Measurements from ENCODE around the gene ADAM33.

DNA sequence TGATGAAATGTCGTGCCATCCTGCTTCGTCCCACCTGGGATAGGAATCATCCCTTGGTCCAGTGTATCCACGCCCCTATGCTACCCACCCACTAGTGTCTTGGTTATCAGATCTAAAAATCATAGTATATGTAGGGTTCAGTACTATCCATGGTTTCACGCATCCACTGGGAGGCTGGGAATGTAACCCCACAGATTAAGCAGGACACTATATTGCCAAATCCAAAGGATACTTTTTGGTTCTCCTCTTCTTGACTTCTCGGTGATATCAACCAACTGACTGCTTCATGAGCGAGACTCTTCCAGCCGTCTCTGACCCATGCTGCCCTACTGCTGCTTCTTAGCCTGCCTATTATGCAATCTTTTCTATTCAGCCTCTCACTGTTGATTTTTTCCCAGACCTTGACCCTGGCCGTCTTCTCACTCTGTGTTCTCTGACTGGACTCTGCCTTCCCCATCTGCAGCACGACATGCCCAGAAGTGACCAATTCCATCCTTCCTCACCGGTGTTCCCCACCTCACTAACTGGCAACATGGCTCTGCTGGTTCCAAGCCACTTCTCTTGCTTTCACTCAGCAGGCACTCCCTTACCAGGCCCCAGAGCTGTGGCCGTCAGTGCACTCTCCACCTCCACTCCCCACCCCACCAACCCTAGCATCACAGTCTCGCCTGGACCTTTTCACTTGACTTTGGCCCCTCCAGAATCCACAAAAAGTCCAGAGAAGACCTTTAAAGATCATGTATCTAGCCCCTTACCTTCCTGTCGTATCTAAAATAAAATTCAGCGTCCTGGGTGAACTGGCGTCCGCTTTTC is 53.1 kb downstream of the ADAM33 start:
- no peak for TF ChIP-seq SIN3A (IDR thresholded peaks at IDR 0.05; ENCODE audit: low read depth)
- TF ChIP-seq EZH2 (IDR thresholded peaks at IDR 0.05) = no peak
- TF ChIP-seq, protein P1, sequence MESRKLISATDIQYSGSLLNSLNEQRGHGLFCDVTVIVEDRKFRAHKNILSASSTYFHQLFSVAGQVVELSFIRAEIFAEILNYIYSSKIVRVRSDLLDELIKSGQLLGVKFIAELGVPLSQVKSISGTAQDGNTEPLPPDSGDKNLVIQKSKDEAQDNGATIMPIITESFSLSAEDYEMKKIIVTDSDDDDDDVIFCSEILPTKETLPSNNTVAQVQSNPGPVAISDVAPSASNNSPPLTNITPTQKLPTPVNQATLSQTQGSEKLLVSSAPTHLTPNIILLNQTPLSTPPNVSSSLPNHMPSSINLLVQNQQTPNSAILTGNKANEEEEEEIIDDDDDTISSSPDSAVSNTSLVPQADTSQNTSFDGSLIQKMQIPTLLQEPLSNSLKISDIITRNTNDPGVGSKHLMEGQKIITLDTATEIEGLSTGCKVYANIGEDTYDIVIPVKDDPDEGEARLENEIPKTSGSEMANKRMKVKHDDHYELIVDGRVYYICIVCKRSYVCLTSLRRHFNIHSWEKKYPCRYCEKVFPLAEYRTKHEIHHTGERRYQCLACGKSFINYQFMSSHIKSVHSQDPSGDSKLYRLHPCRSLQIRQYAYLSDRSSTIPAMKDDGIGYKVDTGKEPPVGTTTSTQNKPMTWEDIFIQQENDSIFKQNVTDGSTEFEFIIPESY (IDR thresholded peaks at IDR 0.05; ENCODE audit: extremely low read depth, insufficient replicate concordance, low read length) = no peak
- no peak for TF ChIP-seq YY1 (IDR thresholded peaks at IDR 0.05; ENCODE audit: extremely low read depth, insufficient replicate concordance, low read depth, low read length)
- no peak for TF ChIP-seq POLR2A (IDR thresholded peaks at IDR 0.05; ENCODE audit: borderline replicate concordance, extremely low read depth, insufficient read depth, insufficient read length)
- no peak for TF ChIP-seq CTCF (IDR thresholded peaks at IDR 0.05 in 2 of 3, conservative IDR thresholded peaks at IDR 0.05 in 1 of 3; ENCODE audit: borderline replicate concordance in 1 of 3, insufficient read depth in 1 of 3, low read depth in 2 of 3, low read length in 2 of 3)
- no peak for TF ChIP-seq EZH2phosphoT487 (IDR thresholded peaks at IDR 0.05; ENCODE audit: borderline replicate concordance)
- no peak for TF ChIP-seq ELF1 (IDR thresholded peaks at IDR 0.05; ENCODE audit: borderline replicate concordance, low read depth)
- no peak for TF ChIP-seq MAX (IDR thresholded peaks at IDR 0.05)
- no peak for TF ChIP-seq ZFX (IDR thresholded peaks at IDR 0.05)
- no peak for TF ChIP-seq REST (IDR thresholded peaks at IDR 0.05; ENCODE audit: low read depth)
- TF ChIP-seq POLR2AphosphoS5 (IDR thresholded peaks at IDR 0.05; ENCODE audit: low read depth, low read length) = no peak

All from HCT116 (cell line).